Fibroblast of skin of left quadriceps (primary cell): ENCODE data around the gene NCLN.
"Not testable (repeated sequence)": the region's sequence is repeated elsewhere in the genome, so short reads cannot be mapped to it uniquely, and the experiment has no call there.

Source experiments
- DNase-seq, 2 experiments: peaks; one replicate each; pipeline ENCODE4 v3.0.0-alpha.2; 2013; ENCODE audit warnings: low read depth in 2 of 2

The NCLN gene

GRCh38 chr19:3183721-3184641 is 1.7 kb upstream of the NCLN start:
- DNase-seq = no peak

GRCh38 chr19:3184847-3185460 is 776 bp upstream of the NCLN start:
- DNase-seq = no peak

GRCh38 chr19:3186160-3186688 is 494 bp downstream of the NCLN start:
- DNase-seq = no peak

GRCh38 chr19:3186891-3187661 is 1.3 kb downstream of the NCLN start:
- no peak for DNase-seq

GRCh38 chr19:3187662-3188511 is 2.2 kb downstream of the NCLN start:
- DNase-seq = no peak

GRCh38 chr19:3188627-3189596 is 3.2 kb downstream of the NCLN start:
- no peak for DNase-seq

GRCh38 chr19:3189702-3190469 is 4.2 kb downstream of the NCLN start:
- DNase-seq = no peak

GRCh38 chr19:3190470-3190770 is 4.7 kb downstream of the NCLN start:
- no peak for DNase-seq

GRCh38 chr19:3190921-3191805 is 5.4 kb downstream of the NCLN start:
- DNase-seq = no peak

GRCh38 chr19:3191806-3192104 is 6.0 kb downstream of the NCLN start:
- not testable (repeated sequence) for DNase-seq

GRCh38 chr19:3192228-3192635 is 6.5 kb downstream of the NCLN start:
- DNase-seq = no peak

GRCh38 chr19:3192684-3193083 is 7.0 kb downstream of the NCLN start:
- DNase-seq = no peak

GRCh38 chr19:3193256-3194105 is 7.8 kb downstream of the NCLN start:
- DNase-seq = no peak

- DNase-seq = no peak
Observed at GRCh38 chr19:3194106-3195087, 8.7 kb downstream of the NCLN start.

GRCh38 chr19:3196064-3196932 is 10.6 kb downstream of the NCLN start:
- no peak for DNase-seq

GRCh38 chr19:3196933-3197205 is 11.1 kb downstream of the NCLN start:
- no peak for DNase-seq
